Effector CD4-positive, alpha-beta T cell (primary cell): ENCODE measurements around the gene LAX1.

Source experiments
- DNase-seq: peaks from one replicate; pipeline ENCODE4 v3.0.0-alpha.2; 2020

The LAX1 gene

GRCh38 chr1:203818399-203818798 lies 53.4 kb downstream of the LAX1 start:
- no peak for DNase-seq

- no peak for DNase-seq
These were observed 58.3 kb downstream of the LAX1 start for GRCh38 chr1:203823306-203823705.
